VCaP (cell line): ENCODE data around the gene ERC1.

Experiments
- H3K27ac ChIP-seq: fragments of 450-650 bp; 2 replicates; pipeline ENCODE4 v1.5.1; 2017
- TF ChIP-seq, protein P1 (sequence below): fragments of 450-650 bp; conservative IDR thresholded peaks from 2 replicates; pipeline ENCODE4 v1.5.1; 2017; ENCODE audit warnings: mild to moderate bottlenecking, moderate library complexity

Gene ERC1

DNA sequence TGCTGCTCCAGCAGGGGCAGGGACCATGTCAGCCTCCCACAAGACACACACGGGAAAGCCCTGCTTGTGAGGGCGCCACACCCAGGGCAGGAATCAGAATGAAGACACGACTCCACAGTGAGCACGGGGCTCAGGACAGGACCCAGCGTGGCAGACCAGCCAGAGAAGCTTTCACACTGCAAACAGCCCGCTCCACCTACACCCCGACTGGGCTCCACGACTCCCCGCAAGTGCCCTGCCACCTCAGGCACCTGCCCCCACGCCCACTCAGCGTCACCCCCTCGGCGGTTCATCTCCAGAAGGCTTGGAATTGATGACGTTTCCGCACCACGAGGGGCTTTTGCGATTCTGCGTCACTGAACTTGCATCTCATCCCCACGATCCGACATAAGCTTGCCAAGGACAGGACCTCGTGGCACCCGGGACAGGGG is 512.3 kb downstream of the ERC1 start:
- 0 out of 2 replicates have a peak overlapping the region, but pooled peaks have one; percentile 18 for H3K27ac ChIP-seq
- TF ChIP-seq, protein P1, sequence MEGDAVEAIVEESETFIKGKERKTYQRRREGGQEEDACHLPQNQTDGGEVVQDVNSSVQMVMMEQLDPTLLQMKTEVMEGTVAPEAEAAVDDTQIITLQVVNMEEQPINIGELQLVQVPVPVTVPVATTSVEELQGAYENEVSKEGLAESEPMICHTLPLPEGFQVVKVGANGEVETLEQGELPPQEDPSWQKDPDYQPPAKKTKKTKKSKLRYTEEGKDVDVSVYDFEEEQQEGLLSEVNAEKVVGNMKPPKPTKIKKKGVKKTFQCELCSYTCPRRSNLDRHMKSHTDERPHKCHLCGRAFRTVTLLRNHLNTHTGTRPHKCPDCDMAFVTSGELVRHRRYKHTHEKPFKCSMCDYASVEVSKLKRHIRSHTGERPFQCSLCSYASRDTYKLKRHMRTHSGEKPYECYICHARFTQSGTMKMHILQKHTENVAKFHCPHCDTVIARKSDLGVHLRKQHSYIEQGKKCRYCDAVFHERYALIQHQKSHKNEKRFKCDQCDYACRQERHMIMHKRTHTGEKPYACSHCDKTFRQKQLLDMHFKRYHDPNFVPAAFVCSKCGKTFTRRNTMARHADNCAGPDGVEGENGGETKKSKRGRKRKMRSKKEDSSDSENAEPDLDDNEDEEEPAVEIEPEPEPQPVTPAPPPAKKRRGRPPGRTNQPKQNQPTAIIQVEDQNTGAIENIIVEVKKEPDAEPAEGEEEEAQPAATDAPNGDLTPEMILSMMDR, result no peak

DNA sequence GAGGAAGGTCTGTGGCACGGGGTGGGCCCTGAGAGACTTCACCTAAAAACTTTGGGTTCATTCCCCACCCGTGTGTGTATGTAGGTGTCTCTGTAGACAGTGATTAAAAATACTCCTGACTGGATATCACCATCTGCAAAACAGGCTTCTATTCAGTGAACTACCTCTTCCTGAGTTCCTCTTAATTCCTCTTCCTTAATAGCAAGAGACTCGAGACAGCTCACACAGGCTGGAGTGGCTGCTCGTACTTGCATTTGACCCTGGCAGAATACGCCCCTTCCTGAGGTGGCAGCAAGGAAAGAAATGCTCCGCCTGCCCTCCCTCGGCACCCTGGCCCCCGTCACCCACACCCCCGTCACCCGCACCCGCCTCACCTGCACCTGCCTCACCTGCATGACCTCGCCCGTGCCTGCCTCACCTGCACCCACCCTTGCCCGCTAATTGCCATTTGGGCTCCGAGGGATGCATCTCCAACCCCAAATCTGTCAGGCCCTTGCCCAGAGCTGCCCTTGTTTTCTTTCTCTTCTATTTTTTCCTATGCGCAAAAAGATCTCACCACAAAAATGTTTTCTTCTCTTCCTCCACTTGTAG is 513.4 kb downstream of the ERC1 start:
- no peak overlapping the region for H3K27ac ChIP-seq

DNA sequence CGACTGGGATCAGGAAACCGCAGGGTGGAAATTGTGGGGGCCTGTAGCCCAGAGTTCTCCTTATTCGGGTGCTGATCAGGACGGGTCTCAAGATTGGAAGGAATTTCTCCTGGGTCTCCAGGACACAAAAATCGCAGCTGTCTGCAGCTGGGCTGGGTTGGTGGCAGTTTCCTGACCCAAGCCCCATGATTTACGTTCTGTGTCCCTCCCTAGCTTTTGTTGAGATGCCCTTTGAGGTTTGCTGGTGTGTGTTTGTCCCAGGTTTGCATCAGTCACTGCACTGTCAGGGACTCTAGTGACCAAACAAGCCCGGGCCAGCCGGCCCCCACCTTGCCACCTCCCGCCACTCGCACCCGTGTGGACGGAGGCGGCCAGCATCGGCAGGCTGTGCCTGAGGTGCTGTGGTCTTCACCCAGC is 513.9 kb downstream of the ERC1 start:
- H3K27ac ChIP-seq, result no peak overlapping the region
- TF ChIP-seq, protein P1, result no peak

More for the DNA sequence above, 513.4 kb downstream of the ERC1 start:
- TF ChIP-seq, protein P1, result no peak

DNA sequence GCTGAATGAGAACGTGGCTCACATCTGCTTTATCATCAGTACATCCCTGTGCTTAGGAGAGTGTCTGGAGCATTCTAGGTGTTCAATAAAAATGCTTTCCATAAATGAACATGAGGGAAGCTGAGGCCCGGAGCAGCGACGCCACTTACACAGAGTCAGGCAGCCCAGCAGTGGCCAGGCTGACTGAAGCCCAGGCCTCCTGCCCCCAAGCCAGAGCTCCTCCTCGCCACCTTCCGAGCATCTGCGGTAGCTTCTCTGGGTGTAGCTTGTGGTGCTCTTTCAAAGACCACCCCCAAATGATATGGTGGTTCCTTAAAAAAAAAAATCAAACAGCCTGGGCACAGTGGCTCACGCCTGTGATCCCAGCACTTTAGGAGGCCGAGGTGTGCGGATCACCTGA is 514.6 kb downstream of the ERC1 start:
- no peak overlapping the region for H3K27ac ChIP-seq
- TF ChIP-seq, protein P1, result no peak

DNA sequence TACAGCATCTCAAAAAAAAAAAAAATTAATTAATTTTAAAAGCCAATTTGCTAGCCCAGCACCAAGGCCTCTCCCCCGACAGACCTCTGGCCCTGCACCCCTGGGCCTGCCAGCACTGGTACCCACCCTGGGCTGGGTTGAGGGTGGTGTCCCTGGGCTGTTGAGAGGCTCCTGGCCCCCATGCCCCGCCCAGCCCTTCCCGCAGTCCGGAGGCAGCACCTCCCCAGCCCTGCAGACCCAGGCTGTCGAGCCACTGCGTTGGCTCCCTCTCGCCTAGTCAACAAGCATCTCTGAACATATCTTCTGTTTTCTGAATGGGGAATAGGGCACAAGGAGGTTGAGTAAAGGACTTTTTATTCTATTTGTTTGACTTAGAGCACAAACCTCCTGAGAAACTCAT is 516.3 kb downstream of the ERC1 start:
- TF ChIP-seq, protein P1, result no peak

DNA sequence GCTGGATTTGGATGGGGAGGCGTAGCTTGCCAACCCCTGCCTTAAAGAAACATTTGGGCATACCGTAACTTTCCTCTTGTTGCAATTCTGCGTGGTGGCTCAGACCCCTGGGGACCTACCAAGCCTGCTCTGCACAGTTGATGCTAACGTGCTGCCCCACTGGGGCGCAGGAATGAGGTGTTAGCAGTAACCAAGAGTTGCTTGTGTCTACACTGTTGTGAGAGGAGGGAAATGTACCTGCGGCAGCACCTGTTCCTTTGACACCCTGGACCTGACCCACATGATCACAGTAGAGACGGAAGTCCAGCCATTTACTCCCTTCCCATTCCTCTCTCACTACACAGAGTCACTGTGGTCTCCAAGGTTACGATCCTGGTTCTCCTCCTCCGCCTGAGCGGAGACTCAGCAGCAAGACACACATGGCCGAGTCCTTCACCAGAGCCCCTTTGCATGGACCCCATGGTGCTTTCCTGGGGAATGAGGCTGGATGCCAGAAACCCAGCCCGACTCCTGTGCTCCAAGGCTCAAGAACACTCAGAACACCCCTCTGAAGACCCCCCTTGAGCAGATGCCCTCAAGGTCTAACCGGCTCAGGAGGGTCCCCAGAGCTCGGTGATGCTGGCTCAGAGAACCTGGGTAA is 518.5 kb downstream of the ERC1 start:
- H3K27ac ChIP-seq, result no peak overlapping the region
- TF ChIP-seq, protein P1, result no peak

More for the DNA sequence above, 516.3 kb downstream of the ERC1 start:
- no peak overlapping the region for H3K27ac ChIP-seq

DNA sequence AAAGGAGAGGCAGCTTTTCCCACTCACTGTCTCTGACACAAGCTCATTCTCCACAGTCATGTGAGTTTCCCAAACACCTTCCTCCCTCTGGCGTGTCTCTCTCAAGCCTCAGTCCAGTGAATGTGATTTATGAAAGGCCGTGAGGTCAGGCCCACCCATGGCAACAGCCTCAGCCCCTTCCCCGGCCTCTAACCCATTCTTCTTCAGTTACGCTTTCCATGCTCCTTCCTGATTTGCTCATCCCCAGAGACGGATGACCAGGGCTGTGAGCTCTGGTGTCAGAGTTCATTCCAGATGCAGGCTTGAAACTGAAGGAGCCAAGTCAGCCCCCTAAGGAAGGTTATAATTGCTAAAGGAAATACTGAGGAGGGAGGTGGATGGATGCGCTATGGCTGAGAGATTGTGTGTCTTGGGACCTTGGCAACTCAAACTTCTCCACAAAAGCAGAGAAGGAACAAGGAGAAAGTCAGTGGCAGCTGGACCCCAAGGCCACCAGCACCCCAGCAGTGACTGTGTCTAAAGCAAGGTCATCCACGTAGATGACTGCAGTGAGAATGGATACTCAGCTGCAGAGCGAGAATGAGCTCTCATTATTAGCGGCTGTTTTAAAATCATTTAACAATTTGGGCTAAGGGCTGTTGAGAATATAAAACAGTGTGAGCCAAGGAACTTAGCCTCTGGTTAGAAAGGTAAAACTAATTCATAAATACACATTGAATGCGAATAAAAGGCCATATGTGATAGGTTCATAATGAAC is 519.2 kb downstream of the ERC1 start:
- TF ChIP-seq, protein P1, result no peak
- H3K27ac ChIP-seq, result no peak overlapping the region
